ENCODE measurements around the gene PNPLA4.

Gene PNPLA4

GRCh38 chrX:7927259-7928167 is at the start of gene PNPLA4:
Gene PNPLA4 (minus strand): TSS chrX:7927413. CDS start chrX:7926119, 1,294 bp downstream.
- DNase-seq: peak; percentile 76

- DNase-seq: no peak
These were observed 45.4 kb upstream of the PNPLA4 start for GRCh38 chrX:7972586-7972985.

GRCh38 chrX:7970428-7970827 is 43.2 kb upstream of the PNPLA4 start:
- DNase-seq: no peak

GRCh38 chrX:7965436-7965835 is 38.2 kb upstream of the PNPLA4 start:
- no peak for DNase-seq

GRCh38 chrX:7960246-7960645 is 33.0 kb upstream of the PNPLA4 start:
- no peak for DNase-seq

- DNase-seq: no peak
These were observed 26.2 kb upstream of the PNPLA4 start for GRCh38 chrX:7953446-7953845.

- DNase-seq: no peak
These were observed 23.7 kb upstream of the PNPLA4 start for GRCh38 chrX:7950865-7951264.

- no peak for DNase-seq
These were observed 21.3 kb upstream of the PNPLA4 start for GRCh38 chrX:7948483-7948882.

- no peak for DNase-seq
These were observed 19.7 kb upstream of the PNPLA4 start for GRCh38 chrX:7946960-7947359.

- DNase-seq: no peak
These were observed 16.5 kb upstream of the PNPLA4 start for GRCh38 chrX:7943600-7944245.

- DNase-seq: no peak
These were observed 14.3 kb upstream of the PNPLA4 start for GRCh38 chrX:7941390-7942042.

- no peak for DNase-seq
These were observed 6.8 kb upstream of the PNPLA4 start for GRCh38 chrX:7934026-7934425.

- no peak for DNase-seq
These were observed 327 bp downstream of the PNPLA4 start for GRCh38 chrX:7926914-7927258.

- no peak for DNase-seq
These were observed 712 bp downstream of the PNPLA4 start for GRCh38 chrX:7926501-7926900.

- DNase-seq: peak; percentile 22
These were observed 1.2 kb downstream of the PNPLA4 start for GRCh38 chrX:7925867-7926472.

GRCh38 chrX:7921750-7922149 is 5.5 kb downstream of the PNPLA4 start:
- no peak for DNase-seq

- no peak for DNase-seq
These were observed 18.4 kb downstream of the PNPLA4 start for GRCh38 chrX:7908821-7909220.

GRCh38 chrX:7904562-7904961 is 22.7 kb downstream of the PNPLA4 start:
- no peak for DNase-seq

- no peak for DNase-seq
These were observed 35.3 kb downstream of the PNPLA4 start for GRCh38 chrX:7891928-7892327.

GRCh38 chrX:7889680-7890079 is 37.5 kb downstream of the PNPLA4 start:
- DNase-seq: no peak

- DNase-seq: no peak
These were observed 38.1 kb downstream of the PNPLA4 start for GRCh38 chrX:7889135-7889534.

GRCh38 chrX:7876957-7877356 is 50.3 kb downstream of the PNPLA4 start:
- DNase-seq: no peak

GRCh38 chrX:7872042-7872441 is 55.2 kb downstream of the PNPLA4 start:
- no peak for DNase-seq
